ENCODE data around the gene DET1. TPM values are rescaled to one million over a fixed set of nuclear protein-coding genes. Genes with fewer than 3 reads are reported as not detected.

Gene DET1
- total RNA-seq, 1 experiment from 2014 or later = 5.2 TPM

DNA sequence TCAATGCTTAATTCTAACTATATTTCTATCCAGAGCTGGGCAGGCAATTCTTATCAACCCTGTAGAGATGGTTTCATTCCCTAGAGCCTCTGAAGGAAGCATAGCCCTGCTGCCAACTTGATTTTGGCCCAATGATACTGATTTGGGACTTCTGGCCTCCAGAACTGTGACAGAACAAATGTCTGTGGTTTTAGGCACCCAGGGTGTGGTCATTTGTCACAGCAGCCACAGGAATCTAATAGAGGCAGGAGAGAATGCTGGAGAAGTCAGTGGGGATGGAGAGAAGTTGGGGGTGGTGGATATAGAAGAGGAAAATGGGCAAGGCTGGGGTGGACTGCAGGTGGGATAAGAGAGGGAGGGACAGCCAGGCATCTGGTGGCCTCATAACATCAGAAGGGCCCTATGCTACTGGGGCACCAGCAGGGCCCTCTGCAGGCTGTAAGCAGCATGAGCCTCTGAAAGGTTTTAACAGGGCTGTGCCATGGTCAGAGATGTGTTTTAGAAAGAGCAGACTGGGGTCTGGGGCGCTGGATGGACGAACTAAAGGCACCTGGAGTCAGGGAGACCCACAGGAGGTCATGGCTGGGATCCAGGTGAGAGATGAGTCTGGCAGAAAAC is 59.2 kb downstream of the DET1 start:
- no peaks in the 10 kb centered on the region for H3K27me3 ChIP-seq (ENCODE audit: control insufficient read depth, insufficient read depth, low read length)
- intact Hi-C loops (cut with micrococcal nuclease; ENCODE audit: unreplicated experiment) = loop anchor here (10.0 kb wide), 1 partner anchor 348 kb away; no protein-coding TSS in a partner anchor
- no TSS peak for BruUV-seq (replicated peaks)
- ATAC-seq = no peak
- no peaks in the 10 kb centered on the region for H3K4me1 ChIP-seq (ENCODE audit: control insufficient read depth, insufficient read depth, low read length)
- ChIA-PET CTCF (no interaction called here), POLR2A (no interaction called here)
- no peaks in the 10 kb centered on the region for H3K9me3 ChIP-seq (ENCODE audit: control insufficient read depth, insufficient read depth, low read depth, low read length)
- TF ChIP-seq, protein P1, sequence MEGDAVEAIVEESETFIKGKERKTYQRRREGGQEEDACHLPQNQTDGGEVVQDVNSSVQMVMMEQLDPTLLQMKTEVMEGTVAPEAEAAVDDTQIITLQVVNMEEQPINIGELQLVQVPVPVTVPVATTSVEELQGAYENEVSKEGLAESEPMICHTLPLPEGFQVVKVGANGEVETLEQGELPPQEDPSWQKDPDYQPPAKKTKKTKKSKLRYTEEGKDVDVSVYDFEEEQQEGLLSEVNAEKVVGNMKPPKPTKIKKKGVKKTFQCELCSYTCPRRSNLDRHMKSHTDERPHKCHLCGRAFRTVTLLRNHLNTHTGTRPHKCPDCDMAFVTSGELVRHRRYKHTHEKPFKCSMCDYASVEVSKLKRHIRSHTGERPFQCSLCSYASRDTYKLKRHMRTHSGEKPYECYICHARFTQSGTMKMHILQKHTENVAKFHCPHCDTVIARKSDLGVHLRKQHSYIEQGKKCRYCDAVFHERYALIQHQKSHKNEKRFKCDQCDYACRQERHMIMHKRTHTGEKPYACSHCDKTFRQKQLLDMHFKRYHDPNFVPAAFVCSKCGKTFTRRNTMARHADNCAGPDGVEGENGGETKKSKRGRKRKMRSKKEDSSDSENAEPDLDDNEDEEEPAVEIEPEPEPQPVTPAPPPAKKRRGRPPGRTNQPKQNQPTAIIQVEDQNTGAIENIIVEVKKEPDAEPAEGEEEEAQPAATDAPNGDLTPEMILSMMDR (IDR thresholded peaks at IDR 0.05) = no peak
- TF ChIP-seq SIN3A (IDR thresholded peaks at IDR 0.05; ENCODE audit: borderline replicate concordance, insufficient read depth, low read depth, low read length) = no peak
- TF ChIP-seq, protein P2, sequence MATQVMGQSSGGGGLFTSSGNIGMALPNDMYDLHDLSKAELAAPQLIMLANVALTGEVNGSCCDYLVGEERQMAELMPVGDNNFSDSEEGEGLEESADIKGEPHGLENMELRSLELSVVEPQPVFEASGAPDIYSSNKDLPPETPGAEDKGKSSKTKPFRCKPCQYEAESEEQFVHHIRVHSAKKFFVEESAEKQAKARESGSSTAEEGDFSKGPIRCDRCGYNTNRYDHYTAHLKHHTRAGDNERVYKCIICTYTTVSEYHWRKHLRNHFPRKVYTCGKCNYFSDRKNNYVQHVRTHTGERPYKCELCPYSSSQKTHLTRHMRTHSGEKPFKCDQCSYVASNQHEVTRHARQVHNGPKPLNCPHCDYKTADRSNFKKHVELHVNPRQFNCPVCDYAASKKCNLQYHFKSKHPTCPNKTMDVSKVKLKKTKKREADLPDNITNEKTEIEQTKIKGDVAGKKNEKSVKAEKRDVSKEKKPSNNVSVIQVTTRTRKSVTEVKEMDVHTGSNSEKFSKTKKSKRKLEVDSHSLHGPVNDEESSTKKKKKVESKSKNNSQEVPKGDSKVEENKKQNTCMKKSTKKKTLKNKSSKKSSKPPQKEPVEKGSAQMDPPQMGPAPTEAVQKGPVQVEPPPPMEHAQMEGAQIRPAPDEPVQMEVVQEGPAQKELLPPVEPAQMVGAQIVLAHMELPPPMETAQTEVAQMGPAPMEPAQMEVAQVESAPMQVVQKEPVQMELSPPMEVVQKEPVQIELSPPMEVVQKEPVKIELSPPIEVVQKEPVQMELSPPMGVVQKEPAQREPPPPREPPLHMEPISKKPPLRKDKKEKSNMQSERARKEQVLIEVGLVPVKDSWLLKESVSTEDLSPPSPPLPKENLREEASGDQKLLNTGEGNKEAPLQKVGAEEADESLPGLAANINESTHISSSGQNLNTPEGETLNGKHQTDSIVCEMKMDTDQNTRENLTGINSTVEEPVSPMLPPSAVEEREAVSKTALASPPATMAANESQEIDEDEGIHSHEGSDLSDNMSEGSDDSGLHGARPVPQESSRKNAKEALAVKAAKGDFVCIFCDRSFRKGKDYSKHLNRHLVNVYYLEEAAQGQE (IDR thresholded peaks at IDR 0.05; ENCODE audit: insufficient read depth in 1 of 2, low read depth in 2 of 2, low read length in 1 of 2) = no peak
- TF ChIP-seq POLR2AphosphoS5 (IDR thresholded peaks at IDR 0.05; ENCODE audit: low read depth, low read length) = no peak
- TF ChIP-seq TCF7L2 (IDR thresholded peaks at IDR 0.05; ENCODE audit: low read depth, low read length) = no peak
- no peak overlapping the region for H3K27ac ChIP-seq (ENCODE audit: low read length)
- no peak overlapping the region for H3K4me3 ChIP-seq (ENCODE audit: low read depth in 2 of 2, low read length in 2 of 2)
- in situ Hi-C loops (cut with HindIII; ENCODE audit: low pct_unique_long_range_greater_than_20kb, low sequenced_read_pairs) = no loop called here
- no peaks in the 10 kb centered on the region for H3K36me3 ChIP-seq (ENCODE audit: control insufficient read depth, insufficient read depth, low read length)
- no peak for DNase-seq (ENCODE audit: low read depth, low spot score)

DNA sequence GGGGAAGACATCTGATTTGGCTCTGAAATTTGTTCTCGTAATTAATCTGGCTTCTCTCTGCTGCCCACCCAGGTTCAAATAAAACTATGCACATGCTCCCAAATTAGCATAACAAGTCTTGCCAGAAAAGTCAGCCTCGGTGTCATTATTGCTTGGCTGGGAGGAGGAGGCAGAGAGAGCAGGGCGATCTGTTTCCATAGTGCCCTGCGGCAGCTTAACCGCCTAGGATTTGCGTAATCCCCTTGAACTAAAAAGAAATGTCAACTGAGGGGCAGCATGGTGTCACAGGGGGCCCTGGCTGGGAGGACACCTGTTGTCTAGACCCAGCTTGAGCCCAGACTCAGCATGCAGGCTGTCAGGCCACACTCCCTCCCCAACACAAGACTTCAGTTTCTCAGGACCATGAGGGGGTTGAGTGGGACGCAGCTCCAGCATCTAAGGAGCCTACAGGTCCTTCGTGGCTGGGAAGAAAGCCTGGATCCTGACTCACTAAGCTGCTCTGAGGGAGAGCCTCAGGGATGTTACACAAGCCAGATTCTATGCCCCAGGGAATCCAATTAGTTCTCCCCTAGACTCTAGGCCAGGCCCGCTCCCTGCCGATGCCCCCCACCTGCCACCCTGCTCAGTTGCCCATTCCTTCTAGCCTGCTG is 61.7 kb downstream of the DET1 start:
- Histone ChIP-seq H3K27me3 (ENCODE audit: control insufficient read depth, insufficient read depth, low read length) (no peaks in the 10 kb centered on the region), H3K27ac (ENCODE audit: low read length) (no peak overlapping the region), H3K4me3 (ENCODE audit: low read depth in 2 of 2, low read length in 2 of 2) (no peak overlapping the region), H3K9me3 (ENCODE audit: control insufficient read depth, insufficient read depth, low read depth, low read length) (no peaks in the 10 kb centered on the region), H3K4me1 (ENCODE audit: control insufficient read depth, insufficient read depth, low read length) (no peaks in the 10 kb centered on the region), H3K36me3 (ENCODE audit: control insufficient read depth, insufficient read depth, low read length) (no peaks in the 10 kb centered on the region)
- DNase-seq (ENCODE audit: low read depth, low spot score) = no peak
- BruUV-seq (replicated peaks) = no TSS peak
- TF ChIP-seq SIN3A (IDR thresholded peaks at IDR 0.05; ENCODE audit: borderline replicate concordance, insufficient read depth, low read depth, low read length) (no peak), POLR2AphosphoS5 (IDR thresholded peaks at IDR 0.05; ENCODE audit: low read depth, low read length) (no peak), TCF7L2 (IDR thresholded peaks at IDR 0.05; ENCODE audit: low read depth, low read length) (no peak)
- TF ChIP-seq, protein P2 (IDR thresholded peaks at IDR 0.05; ENCODE audit: insufficient read depth in 1 of 2, low read depth in 2 of 2, low read length in 1 of 2) = no peak
- no peak for ATAC-seq
- intact Hi-C loops (cut with micrococcal nuclease; ENCODE audit: unreplicated experiment) = loop anchor here (10.0 kb wide), 1 partner anchor 350 kb away; no protein-coding TSS in a partner anchor
- in situ Hi-C loops (cut with HindIII; ENCODE audit: low pct_unique_long_range_greater_than_20kb, low sequenced_read_pairs) = no loop called here
- CTCF ChIA-PET = no interaction called here
- POLR2A ChIA-PET = no interaction called here
